ENCODE measurements around the gene RAI14.
"Not testable (repeated sequence)": the region's sequence is repeated elsewhere in the genome, so short reads cannot be mapped to it uniquely, and the experiment has no call there.

RAI14 gene

DNA sequence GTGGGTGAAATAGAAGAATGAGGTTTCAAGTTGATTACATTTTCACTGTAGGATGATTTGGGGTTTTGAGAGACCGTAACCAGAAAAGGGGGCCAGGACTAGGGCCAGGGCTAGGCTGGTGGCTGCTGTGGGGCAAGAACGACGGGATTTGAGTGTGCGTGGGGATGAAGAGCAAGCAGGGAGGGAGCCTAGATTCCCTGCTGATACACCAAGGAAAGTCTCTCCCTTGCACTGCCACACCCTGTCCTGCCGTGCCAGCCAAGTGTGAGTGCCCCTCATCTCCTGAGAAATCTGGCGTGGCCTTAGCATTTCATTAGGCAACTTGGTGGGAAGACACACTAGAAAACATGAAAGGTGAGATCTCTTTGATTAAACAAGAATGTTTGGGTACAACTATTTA, 42.6 kb downstream of the RAI14 start:
- no peak overlapping the region for H3K4me3 ChIP-seq (ENCODE audit: low read depth, low read length)
- TF ChIP-seq, protein P1, sequence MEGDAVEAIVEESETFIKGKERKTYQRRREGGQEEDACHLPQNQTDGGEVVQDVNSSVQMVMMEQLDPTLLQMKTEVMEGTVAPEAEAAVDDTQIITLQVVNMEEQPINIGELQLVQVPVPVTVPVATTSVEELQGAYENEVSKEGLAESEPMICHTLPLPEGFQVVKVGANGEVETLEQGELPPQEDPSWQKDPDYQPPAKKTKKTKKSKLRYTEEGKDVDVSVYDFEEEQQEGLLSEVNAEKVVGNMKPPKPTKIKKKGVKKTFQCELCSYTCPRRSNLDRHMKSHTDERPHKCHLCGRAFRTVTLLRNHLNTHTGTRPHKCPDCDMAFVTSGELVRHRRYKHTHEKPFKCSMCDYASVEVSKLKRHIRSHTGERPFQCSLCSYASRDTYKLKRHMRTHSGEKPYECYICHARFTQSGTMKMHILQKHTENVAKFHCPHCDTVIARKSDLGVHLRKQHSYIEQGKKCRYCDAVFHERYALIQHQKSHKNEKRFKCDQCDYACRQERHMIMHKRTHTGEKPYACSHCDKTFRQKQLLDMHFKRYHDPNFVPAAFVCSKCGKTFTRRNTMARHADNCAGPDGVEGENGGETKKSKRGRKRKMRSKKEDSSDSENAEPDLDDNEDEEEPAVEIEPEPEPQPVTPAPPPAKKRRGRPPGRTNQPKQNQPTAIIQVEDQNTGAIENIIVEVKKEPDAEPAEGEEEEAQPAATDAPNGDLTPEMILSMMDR (IDR thresholded peaks at IDR 0.05; ENCODE audit: borderline replicate concordance, insufficient read depth, low read depth, low read length): no peak

DNA sequence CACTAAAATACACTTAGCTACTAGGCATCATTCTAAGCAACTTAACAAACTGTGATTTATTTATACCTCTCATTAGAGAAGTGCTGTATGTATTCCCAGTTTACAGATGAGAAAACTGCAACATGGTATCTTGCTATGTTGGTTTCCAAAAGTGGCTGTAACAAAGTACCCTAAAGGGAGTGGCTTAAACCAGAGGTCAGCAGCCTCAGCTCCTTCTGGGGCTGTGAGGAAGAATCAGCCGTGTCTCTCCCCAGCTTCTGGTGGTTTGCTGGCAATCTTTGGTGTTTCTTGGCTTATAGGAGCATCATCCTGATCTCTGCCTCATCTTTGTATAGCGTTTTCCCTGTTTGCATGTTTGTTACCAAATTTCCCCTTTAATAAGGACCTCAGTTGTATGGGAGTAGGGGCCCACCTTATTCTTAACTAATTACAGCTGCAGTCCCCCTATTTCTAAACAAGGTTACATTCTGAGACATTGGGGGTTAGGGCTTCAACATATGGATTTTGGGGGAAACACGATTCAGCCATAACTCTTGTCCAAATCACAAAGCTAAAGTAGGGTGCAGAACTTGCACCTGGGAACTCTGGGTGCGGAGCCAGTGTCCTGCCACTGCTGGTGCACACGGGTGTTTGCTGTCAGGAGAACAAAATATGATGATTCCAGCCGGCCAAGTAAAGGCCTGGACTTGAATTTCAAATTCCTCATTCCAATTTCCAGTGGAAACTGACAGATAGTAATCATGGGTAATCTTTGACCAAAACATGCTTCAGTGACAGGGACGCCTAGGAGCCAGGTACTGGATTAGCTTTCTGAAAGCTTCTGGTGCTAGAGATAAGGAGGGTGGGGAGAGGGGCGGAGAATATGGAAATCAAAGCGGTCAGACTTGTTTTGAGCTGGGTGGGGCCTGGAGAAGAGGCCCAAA, 43.3 kb downstream of the RAI14 start:
- no peak overlapping the region for H3K4me3 ChIP-seq (ENCODE audit: low read depth, low read length)
- TF ChIP-seq, protein P1 (IDR thresholded peaks at IDR 0.05; ENCODE audit: borderline replicate concordance, insufficient read depth, low read depth, low read length): no peak

DNA sequence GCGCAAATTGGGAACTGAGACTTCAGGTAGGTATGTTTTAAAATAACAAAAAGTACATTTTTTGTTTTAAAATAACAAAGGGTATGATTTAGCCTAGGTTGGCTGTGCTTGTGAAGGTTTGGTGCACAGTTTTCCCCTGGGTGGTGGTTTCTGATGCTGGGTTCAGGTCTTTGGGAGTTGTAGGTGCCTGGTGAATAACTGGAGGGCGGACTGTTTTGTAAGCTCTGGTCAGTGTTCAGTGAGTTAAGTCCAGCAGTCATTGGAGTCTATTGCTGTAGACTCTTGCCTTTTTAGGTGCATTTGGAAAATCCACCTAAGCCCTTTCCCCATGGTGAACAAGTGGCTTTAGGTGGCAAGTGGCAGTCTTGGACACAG, 43.9 kb downstream of the RAI14 start:
- H3K4me3 ChIP-seq (ENCODE audit: low read depth, low read length): no peak overlapping the region

DNA sequence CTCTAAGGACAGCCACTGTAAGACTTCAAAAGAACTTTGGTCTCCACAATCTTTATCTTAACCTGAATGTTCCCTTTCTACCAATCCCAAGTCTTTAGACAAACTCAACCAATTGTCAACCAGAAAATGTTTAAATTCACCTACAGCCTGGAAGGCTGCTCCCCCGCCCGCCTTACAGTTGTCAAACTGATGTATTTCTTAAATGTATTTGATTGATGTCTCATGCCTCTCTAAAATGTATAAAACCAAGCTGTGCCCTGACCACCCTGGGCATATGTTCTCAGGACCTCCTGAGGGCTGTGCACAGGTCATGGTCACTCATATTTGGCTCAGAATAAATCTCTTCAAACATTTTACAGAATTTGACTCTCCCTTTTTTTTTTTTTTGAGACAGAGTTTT, 45.3 kb downstream of the RAI14 start:
- H3K4me3 ChIP-seq (ENCODE audit: low read depth, low read length): not testable (repeated sequence)

More for the DNA sequence above, 43.9 kb downstream of the RAI14 start:
- TF ChIP-seq, protein P1 (IDR thresholded peaks at IDR 0.05; ENCODE audit: borderline replicate concordance, insufficient read depth, low read depth, low read length): no peak

DNA sequence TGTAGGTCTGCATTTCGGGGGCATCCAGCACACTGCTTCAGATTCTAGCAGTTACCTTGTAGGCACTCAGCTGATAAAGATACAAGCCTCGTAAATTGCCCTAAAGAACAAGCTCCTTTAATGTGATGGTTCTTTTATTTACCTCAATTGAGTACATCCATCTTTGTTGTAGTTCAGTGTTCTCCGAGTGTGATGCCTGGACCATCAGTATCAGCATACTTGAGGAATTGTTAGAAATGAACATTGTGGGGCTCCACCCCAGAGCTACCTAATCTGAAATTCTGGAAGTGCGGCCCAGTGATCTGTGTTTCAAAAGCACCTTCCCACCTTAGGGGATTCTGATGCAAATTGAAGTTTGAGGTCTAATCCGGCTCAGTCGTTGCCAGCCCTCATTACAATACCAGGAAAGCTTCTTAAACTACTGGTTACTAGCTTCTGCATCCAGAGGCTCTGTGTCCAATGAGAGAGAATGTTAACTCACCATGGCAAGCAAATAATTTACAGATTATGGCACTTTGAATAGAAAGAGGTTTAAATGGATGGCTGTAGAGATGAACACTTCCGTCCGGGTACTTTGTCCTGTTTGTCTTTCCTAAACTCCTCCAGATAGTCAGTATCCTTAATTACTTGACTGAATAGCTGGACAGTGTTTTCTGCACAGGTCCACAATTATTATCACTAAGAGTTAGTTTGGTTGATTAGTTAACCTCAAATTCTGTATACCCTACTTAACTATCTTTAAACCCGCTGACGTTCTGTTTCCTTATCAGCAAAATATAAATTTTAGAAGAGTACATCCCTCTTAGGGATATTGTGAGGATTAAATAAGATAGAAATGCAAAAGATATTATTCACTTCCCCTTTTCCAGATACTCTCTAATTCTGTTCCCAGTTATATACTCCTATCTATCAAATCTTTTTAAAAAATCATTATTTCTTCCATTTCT, 47.9 kb downstream of the RAI14 start:
- TF ChIP-seq, protein P1 (IDR thresholded peaks at IDR 0.05; ENCODE audit: borderline replicate concordance, insufficient read depth, low read depth, low read length): no peak
- H3K4me3 ChIP-seq (ENCODE audit: low read depth, low read length): no peak overlapping the region

DNA sequence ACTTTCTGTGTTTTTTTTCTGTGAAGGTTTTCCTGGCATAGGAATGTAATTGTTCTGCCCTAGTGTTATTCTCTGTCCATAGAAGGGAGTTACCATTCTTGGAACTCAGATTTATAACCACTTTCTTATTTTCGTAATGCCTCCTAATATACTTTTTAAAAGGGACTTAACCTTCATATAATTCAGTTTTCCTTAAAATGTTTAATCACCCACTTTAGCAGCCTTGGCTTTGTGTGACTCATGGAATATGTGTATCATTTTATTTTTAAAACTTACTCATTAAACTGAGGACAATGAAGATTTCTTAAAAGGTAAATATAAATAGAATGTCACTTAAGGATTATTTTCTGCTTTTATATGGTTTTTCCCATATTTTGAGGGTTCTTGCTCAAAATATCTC, 50.0 kb downstream of the RAI14 start:
- TF ChIP-seq, protein P1 (IDR thresholded peaks at IDR 0.05; ENCODE audit: borderline replicate concordance, insufficient read depth, low read depth, low read length): no peak
- H3K4me3 ChIP-seq (ENCODE audit: low read depth, low read length): no peak overlapping the region

- TF ChIP-seq, protein P1 (IDR thresholded peaks at IDR 0.05; ENCODE audit: borderline replicate concordance, insufficient read depth, low read depth, low read length): no peak
- no peak overlapping the region for H3K4me3 ChIP-seq (ENCODE audit: low read depth, low read length)
Observed at GRCh38 chr5:34707451-34708107, 51.5 kb downstream of the RAI14 start.

Data from GM12875 (cell line).